ENCODE results near the gene RMRP.

Gene RMRP

DNA sequence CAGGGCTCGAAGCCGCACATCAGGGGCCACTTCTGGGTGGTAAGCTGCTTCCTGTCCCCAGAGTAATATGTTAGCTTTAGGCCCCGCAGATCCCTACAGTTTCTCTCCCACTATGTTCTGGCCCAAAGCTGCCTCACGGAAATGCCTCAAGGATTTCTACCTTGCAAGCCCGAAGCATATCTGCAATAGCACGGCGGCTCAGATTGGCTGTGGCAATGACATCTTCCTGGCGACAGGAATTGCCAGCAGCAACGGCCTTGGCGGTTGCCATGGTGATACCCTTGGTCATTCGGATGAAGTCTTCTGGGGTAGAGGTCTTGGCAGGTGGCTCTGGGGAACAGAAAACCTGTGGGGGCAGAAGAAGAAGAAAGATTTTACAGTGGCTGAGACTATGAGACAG, 42.2 kb upstream of the RMRP start:
- DNase-seq (ENCODE audit: extremely low read depth, low read depth), result no peak
- TF ChIP-seq, protein P1, sequence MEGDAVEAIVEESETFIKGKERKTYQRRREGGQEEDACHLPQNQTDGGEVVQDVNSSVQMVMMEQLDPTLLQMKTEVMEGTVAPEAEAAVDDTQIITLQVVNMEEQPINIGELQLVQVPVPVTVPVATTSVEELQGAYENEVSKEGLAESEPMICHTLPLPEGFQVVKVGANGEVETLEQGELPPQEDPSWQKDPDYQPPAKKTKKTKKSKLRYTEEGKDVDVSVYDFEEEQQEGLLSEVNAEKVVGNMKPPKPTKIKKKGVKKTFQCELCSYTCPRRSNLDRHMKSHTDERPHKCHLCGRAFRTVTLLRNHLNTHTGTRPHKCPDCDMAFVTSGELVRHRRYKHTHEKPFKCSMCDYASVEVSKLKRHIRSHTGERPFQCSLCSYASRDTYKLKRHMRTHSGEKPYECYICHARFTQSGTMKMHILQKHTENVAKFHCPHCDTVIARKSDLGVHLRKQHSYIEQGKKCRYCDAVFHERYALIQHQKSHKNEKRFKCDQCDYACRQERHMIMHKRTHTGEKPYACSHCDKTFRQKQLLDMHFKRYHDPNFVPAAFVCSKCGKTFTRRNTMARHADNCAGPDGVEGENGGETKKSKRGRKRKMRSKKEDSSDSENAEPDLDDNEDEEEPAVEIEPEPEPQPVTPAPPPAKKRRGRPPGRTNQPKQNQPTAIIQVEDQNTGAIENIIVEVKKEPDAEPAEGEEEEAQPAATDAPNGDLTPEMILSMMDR (IDR thresholded peaks at IDR 0.05; ENCODE audit: low read depth, low read length), result no peak

DNA sequence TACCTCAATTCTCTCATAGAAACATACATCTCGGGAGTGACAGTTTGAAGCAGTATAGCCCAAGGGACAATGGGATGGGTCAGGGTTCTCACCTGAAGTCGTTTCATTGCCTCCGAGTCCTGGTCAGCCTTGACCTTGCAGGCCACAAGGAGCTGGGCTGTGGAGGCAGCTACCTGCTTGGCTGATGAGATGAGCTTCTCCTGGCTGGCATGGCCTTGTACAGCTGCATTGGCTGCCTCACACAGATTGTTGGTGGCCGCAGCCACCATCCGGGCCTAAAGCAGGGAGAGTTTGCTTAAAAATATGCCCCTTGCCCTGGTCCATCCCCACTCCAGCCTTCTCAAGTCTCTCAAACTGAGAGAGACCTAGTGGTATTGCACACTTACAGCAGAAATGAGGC, 40.4 kb upstream of the RMRP start:
- TF ChIP-seq, protein P1 (IDR thresholded peaks at IDR 0.05; ENCODE audit: low read depth, low read length), result no peak
- no peak for DNase-seq (ENCODE audit: extremely low read depth, low read depth)

- no peak for DNase-seq (ENCODE audit: extremely low read depth, low read depth)
- TF ChIP-seq, protein P1 (IDR thresholded peaks at IDR 0.05; ENCODE audit: low read depth, low read length), result no peak
These were observed 39.7 kb upstream of the RMRP start for GRCh38 chr9:35697486-35697885.

- no peak for DNase-seq (ENCODE audit: extremely low read depth, low read depth)
- TF ChIP-seq, protein P1 (IDR thresholded peaks at IDR 0.05; ENCODE audit: low read depth, low read length), result peak; percentile 93
These were observed 38.8 kb upstream of the RMRP start for GRCh38 chr9:35696520-35697215.

DNA sequence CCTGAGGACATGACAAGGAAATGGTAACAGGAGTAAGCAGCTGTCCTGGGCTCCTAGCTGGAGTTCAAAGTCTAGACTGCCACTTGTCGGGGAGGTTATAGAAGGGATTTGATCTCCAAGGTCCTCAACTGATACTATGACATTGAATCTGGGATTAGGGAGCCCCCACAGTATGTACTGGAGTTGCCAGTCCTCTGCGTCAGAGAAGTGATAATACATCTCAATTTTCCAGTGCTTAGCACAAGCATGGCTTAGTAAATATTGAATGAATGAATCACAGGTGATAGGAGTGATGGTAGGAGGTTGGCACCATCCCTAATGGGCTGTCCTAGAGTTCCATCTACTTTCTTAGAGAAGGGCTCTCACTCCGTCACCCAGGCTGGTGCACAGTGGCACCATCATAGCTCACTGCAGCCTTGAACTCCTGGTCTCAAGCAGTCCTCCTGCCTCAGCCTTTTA, 38.2 kb upstream of the RMRP start:
- TF ChIP-seq, protein P1 (IDR thresholded peaks at IDR 0.05; ENCODE audit: low read depth, low read length), result no peak
- DNase-seq (ENCODE audit: extremely low read depth, low read depth), result no peak

DNA sequence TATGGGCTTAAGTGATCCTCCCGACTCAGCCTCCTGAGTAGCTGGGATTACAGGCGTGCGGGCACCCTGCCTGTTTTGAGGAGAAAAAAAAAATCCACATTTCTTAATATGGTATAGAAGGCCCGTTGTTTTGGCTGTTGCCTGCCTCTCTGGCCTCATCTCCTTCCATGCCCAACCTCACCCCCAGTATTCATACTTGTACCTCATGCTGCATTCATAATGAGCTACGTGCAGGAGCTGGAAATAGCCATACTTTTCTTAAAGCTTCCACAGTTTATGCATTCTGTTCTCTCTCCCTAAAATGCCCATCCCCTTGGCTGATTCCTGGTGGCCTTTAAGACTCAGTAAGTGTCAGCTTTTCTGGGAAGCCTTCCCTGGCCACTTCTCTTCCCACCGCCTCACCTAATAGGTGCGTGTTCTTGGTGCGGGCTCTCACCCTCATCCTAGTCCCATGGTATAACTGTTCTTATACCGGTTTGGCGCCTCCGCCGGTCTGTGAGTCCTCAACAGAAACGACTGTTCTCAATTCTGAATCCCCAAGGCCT, 34.0 kb upstream of the RMRP start:
- no peak for DNase-seq (ENCODE audit: extremely low read depth, low read depth)
- TF ChIP-seq, protein P1 (IDR thresholded peaks at IDR 0.05; ENCODE audit: low read depth, low read length), result no peak

- TF ChIP-seq, protein P1 (IDR thresholded peaks at IDR 0.05; ENCODE audit: low read depth, low read length), result no peak
- no peak for DNase-seq (ENCODE audit: extremely low read depth, low read depth)
These were observed 33.5 kb upstream of the RMRP start for GRCh38 chr9:35691334-35691650.

Data from AG09319 (cell line).